Mesothelial cell of epicardium (in vitro differentiated cells): Measurements from ENCODE around the gene LIN28B. TPM values are rescaled to one million over a fixed set of nuclear protein-coding genes. Genes with fewer than 3 reads are reported as not detected.

Experiments
- DNase-seq, 2 experiments: peaks; one replicate each; pipeline ENCODE4 v3.0.0; 2021; ENCODE audit warnings: low spot score in 2 of 2; ENCODE audit not compliant: unreplicated experiment in 2 of 2
- H3K27ac Mint-ChIP-seq: 2 replicates; pipeline ENCODE4 v1.8.0; 2021; ENCODE audit warnings: mixed read lengths
- H3K27me3 Mint-ChIP-seq: 2 replicates; pipeline ENCODE4 v1.8.0; 2021; ENCODE audit warnings: low read depth, mixed read lengths
- H3K36me3 Mint-ChIP-seq: 2 replicates; pipeline ENCODE4 v1.8.0; 2021; ENCODE audit warnings: mixed read lengths
- H3K4me1 Mint-ChIP-seq: 2 replicates; pipeline ENCODE4 v1.8.0; 2021; ENCODE audit warnings: mixed read lengths
- H3K4me3 Mint-ChIP-seq: 2 replicates; pipeline ENCODE4 v1.8.0; 2021; ENCODE audit warnings: mild to moderate bottlenecking, moderate library complexity, mixed read lengths
- H3K9me3 Mint-ChIP-seq: 2 replicates; pipeline ENCODE4 v1.8.0; 2021; ENCODE audit warnings: mixed read lengths
- total RNA-seq: library from RNA; stranded (reverse); gene quantifications from 3 replicates; pipeline ENCODE4 v1.2.1, GENCODE V29; 2021
- TF ChIP-seq, protein P1 (sequence below): fragments of 200-600 bp; sonication (generic); IDR thresholded peaks from one replicate; pipeline ENCODE4 v1.5.0; 2021; ENCODE audit warnings: antibody characterized with exemption; ENCODE audit not compliant: unreplicated experiment

Gene LIN28B, protein sequence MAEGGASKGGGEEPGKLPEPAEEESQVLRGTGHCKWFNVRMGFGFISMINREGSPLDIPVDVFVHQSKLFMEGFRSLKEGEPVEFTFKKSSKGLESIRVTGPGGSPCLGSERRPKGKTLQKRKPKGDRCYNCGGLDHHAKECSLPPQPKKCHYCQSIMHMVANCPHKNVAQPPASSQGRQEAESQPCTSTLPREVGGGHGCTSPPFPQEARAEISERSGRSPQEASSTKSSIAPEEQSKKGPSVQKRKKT
- total RNA-seq = 18.1 to 19.7 TPM (median 19.3 TPM) in 3 replicates

GRCh38 chr6:104956731-104957294 lies at the start of gene LIN28B:
TSS of gene LIN28B (plus strand) at chr6:104957107. CDS start at chr6:104957251, 144 bp downstream.
- no peak for DNase-seq
- Mint-ChIP-seq H3K4me3 (peak within 1 kb of the TSS; percentile 81), H3K27ac (peak within 1 kb of the TSS; percentile 96), H3K9me3 (no peaks in the 10 kb centered on the region), H3K36me3 (no peaks in the 10 kb centered on the region), H3K27me3 (peaks cover 20% of the 10 kb centered on the region), H3K4me1 (peaks cover 40% of the 10 kb centered on the region)
- TF ChIP-seq, protein P1, sequence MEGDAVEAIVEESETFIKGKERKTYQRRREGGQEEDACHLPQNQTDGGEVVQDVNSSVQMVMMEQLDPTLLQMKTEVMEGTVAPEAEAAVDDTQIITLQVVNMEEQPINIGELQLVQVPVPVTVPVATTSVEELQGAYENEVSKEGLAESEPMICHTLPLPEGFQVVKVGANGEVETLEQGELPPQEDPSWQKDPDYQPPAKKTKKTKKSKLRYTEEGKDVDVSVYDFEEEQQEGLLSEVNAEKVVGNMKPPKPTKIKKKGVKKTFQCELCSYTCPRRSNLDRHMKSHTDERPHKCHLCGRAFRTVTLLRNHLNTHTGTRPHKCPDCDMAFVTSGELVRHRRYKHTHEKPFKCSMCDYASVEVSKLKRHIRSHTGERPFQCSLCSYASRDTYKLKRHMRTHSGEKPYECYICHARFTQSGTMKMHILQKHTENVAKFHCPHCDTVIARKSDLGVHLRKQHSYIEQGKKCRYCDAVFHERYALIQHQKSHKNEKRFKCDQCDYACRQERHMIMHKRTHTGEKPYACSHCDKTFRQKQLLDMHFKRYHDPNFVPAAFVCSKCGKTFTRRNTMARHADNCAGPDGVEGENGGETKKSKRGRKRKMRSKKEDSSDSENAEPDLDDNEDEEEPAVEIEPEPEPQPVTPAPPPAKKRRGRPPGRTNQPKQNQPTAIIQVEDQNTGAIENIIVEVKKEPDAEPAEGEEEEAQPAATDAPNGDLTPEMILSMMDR = no peak

DNA sequence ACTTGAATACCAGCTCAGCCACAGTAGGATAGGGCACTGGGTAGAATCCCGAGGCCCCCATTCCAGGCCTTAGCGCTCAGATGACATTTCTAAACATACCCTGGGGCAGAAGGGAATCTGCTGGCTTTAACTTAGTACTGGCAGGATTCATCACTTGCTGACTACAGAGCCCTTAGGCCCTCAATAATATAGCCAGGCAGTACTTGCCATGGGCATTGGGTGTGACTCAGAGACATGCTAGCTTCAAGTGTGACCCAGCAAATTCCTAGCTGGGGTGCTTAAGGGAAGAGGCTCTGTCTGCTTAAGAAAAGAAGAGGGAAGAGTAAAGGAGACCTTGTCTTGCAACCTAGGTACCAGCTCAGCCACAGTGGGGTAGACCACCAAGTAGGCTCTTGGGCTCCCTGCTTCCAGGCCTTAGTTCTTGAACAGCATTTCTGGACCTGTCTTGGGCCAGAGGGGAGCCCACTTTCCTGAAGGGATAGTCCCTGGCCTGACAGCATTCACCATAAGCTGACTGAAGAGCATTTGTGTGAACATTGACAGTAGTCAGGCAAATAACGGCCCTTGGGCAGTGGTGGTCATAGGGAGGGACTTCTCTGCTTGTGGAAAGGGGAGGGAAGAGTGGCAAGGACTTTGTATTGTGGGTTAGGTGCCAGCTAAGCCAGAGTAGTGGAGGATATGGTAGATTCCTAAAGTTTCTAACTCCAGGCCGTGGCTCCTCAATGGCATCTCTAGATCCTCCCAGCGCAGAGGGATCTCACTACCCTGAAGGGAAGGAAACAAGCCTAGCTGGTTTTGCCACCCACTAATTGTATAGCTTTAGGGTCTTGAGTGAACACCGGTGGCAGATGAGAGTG lies 48.6 kb upstream of the LIN28B start:
- no peak overlapping the region for H3K4me3 Mint-ChIP-seq
- no peaks in the 10 kb centered on the region for H3K27me3 Mint-ChIP-seq

DNA sequence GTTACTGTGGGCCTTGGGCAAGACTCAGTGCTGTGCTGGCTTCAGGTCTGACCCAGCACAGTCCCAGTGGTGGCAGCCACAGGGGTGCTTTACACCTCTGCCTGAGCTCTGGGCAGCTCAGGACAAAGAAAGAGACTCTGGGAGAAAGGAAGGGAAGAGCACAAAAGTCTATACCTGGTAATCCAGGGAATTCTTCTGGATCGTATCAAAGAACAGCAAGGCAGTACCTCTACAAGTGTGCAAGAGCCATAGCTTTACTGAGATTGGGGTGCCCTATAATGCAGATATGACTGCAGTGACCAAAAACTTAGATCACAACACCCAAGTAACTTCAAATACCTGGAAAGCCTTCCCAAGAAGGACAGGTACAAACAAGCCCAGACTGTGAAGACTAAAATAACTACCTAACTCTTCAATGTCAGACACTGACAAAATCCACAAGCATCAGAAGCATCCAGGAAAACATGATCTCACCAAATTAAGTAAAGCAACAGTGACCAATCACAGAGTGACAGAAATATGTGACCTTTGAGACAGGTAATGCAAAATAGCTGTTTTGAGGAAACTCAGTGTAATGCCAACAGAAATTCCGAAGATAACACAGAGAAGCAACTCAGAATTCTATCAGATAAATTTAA lies 47.9 kb upstream of the LIN28B start:
- peaks cover 18% of the 10 kb centered on the region for H3K4me1 Mint-ChIP-seq
- peak overlapping the region; percentile 73 for H3K27ac Mint-ChIP-seq
- no peaks in the 10 kb centered on the region for H3K36me3 Mint-ChIP-seq
- no peaks in the 10 kb centered on the region for H3K27me3 Mint-ChIP-seq
- H3K9me3 Mint-ChIP-seq = peaks cover 16% of the 10 kb centered on the region
- no peak for DNase-seq
- TF ChIP-seq, protein P1 = no peak
- H3K4me3 Mint-ChIP-seq = no peak overlapping the region

More for the DNA sequence above, 48.6 kb upstream of the LIN28B start:
- Mint-ChIP-seq H3K27ac (peak overlapping the region; percentile 73), H3K36me3 (no peaks in the 10 kb centered on the region), H3K4me1 (peaks cover 18% of the 10 kb centered on the region), H3K9me3 (peaks cover 22% of the 10 kb centered on the region)
- TF ChIP-seq, protein P1 = no peak
- DNase-seq = no peak

- H3K4me1 Mint-ChIP-seq = no peaks in the 10 kb centered on the region
- H3K27ac Mint-ChIP-seq = no peak overlapping the region
Observed at GRCh38 chr6:104921896-104922295, 35.0 kb upstream of the LIN28B start.

DNA sequence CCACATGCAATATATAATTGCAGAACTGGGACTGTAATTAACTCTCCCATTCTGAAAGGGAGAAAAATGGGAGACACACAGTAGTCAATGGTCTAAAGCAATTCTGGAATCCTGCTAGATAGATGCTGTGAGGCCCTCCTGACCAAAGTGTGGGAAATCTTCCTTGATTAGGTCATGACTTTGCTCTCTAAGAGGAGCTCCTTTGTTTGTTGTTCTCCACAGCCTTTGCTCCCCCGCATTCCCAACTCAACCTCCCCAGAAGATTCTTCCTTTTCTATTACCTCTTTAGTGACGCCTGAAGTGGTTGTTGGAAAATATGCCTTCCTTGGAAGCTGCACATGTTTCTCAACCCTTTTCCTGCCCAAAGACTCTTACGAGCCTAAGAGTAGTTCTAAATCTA lies 28.8 kb upstream of the LIN28B start:
- TF ChIP-seq, protein P1 = no peak
- H3K27ac Mint-ChIP-seq = no peak overlapping the region
- H3K4me3 Mint-ChIP-seq = no peak overlapping the region
- no peaks in the 10 kb centered on the region for H3K27me3 Mint-ChIP-seq
- no peaks in the 10 kb centered on the region for H3K36me3 Mint-ChIP-seq
- no peaks in the 10 kb centered on the region for H3K9me3 Mint-ChIP-seq
- DNase-seq = no peak
- peaks cover 3% of the 10 kb centered on the region for H3K4me1 Mint-ChIP-seq

More at GRCh38 chr6:104921896-104922295, 35.0 kb upstream of the LIN28B start:
- TF ChIP-seq, protein P1 = no peak
- Mint-ChIP-seq H3K36me3 (no peaks in the 10 kb centered on the region), H3K9me3 (peaks cover 3% of the 10 kb centered on the region), H3K27me3 (no peaks in the 10 kb centered on the region), H3K4me3 (no peak overlapping the region)
- DNase-seq = no peak
